Loucy (cell line): Measurements from ENCODE around the gene HEG1.

Experiments used
- CTCF ChIP-seq: fragments of 200-600 bp; sonication (generic); conservative IDR thresholded peaks from 2 replicates; pipeline ENCODE4 v1.5.1; 2014; ENCODE audit warnings: mild to moderate bottlenecking, antibody characterized with exemption, low read length
- EZH2phosphoT487 ChIP-seq: fragments of 200-600 bp; IDR thresholded peaks from 2 replicates; pipeline ENCODE4 v1.6.1; 2018; ENCODE audit warnings: antibody characterized with exemption, mild to moderate bottlenecking, moderate library complexity, borderline replicate concordance

DNA sequence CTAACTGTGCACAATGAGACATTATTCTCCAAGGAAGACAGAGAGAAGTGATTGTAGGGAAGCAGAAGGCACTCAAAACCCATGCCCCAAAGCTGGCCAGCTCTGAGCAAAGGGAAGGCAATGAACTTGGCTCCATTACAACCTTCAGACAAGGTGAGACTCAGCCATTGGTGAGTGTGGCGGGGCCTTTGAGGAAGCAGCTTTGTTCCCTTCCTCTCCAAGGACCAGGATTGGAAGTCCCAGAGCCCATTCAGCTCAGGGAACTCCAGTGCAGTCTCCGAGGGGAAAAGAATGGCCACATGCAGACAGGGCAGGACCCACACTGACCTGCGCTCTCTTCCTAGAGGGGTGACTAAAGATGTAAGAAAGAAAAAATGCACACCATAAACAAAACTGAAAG lies 23.1 kb downstream of the HEG1 start:
- no peak for TF ChIP-seq CTCF
- TF ChIP-seq EZH2phosphoT487 = no peak
